Measurements from ENCODE around the gene EMX1.

EMX1 gene

GRCh38 chr2:72946466-72946865, 29.1 kb downstream of the EMX1 start:
- DNase-seq = no peak

GRCh38 chr2:72947952-72948830, 30.9 kb downstream of the EMX1 start:
- no peak for DNase-seq

GRCh38 chr2:72949045-72949444, 31.7 kb downstream of the EMX1 start:
- no peak for DNase-seq

- no peak for DNase-seq
Observed at GRCh38 chr2:72949642-72950041, 32.3 kb downstream of the EMX1 start.

- no peak for DNase-seq
Observed at GRCh38 chr2:72950558-72951255, 33.4 kb downstream of the EMX1 start.

- DNase-seq = no peak
Observed at GRCh38 chr2:72951303-72952095, 34.2 kb downstream of the EMX1 start.

- DNase-seq = no peak
Observed at GRCh38 chr2:72952110-72952823, 34.9 kb downstream of the EMX1 start.

GRCh38 chr2:72952961-72953360, 35.6 kb downstream of the EMX1 start:
- no peak for DNase-seq

- DNase-seq = no peak
Observed at GRCh38 chr2:72953528-72953927, 36.2 kb downstream of the EMX1 start.

GRCh38 chr2:72953976-72954375, 36.7 kb downstream of the EMX1 start:
- DNase-seq = no peak

GRCh38 chr2:72954376-72955227, 37.3 kb downstream of the EMX1 start:
- DNase-seq = no peak

GRCh38 chr2:72955228-72956049, 38.1 kb downstream of the EMX1 start:
- no peak for DNase-seq

- no peak for DNase-seq
Observed at GRCh38 chr2:72956050-72956395, 38.7 kb downstream of the EMX1 start.

GRCh38 chr2:72956936-72957335, 39.6 kb downstream of the EMX1 start:
- DNase-seq = no peak

GRCh38 chr2:72958542-72959385, 41.4 kb downstream of the EMX1 start:
- no peak for DNase-seq

- DNase-seq = no peak
Observed at GRCh38 chr2:72959554-72959953, 42.2 kb downstream of the EMX1 start.

GRCh38 chr2:72959995-72960981, 43.0 kb downstream of the EMX1 start:
- no peak for DNase-seq

- no peak for DNase-seq
Observed at GRCh38 chr2:72961036-72961720, 43.9 kb downstream of the EMX1 start.
